GM21723 (cell line): ENCODE results near the gene SFXN5.
"Not testable (repeated sequence)": the region's sequence is repeated elsewhere in the genome, so short reads cannot be mapped to it uniquely, and the experiment has no call there.

Experiments
- ATAC-seq: cut with Tn5 transposase; IDR thresholded peaks from one replicate; pipeline ENCODE4 v1.9.1; 2021; ENCODE audit warnings: mild to moderate bottlenecking, moderate library complexity; ENCODE audit not compliant: unreplicated experiment

The SFXN5 gene

DNA sequence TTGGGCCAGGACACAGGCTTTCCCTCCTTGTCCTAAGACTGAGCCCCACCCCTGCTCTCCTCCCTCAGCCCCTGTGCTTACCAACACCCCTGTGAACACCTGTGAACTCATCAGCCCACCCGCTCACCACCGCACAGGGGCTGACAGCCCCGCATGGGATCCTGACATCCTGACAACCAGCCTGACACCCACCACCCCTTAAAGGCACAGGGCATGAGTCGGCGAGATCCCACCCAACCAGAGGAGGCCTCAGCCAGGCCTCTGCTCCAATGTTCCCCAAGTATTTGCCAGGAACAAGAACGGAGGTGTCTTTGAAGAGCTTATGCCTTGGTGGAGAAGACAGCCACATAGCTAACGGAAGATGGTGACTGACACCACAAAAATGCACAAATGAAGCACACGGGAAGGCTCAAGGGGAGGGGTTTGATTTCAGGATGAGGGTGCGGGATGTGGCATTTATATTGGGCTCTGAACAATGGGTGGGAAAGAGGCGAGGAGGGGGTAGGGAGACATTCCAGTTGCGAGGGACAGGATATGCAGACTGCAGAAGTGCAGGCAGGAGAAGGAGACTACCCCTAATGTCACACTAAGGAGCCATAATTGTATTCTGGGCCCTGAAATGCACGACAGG is 30.2 kb upstream of the SFXN5 start:
- ATAC-seq = no peak

DNA sequence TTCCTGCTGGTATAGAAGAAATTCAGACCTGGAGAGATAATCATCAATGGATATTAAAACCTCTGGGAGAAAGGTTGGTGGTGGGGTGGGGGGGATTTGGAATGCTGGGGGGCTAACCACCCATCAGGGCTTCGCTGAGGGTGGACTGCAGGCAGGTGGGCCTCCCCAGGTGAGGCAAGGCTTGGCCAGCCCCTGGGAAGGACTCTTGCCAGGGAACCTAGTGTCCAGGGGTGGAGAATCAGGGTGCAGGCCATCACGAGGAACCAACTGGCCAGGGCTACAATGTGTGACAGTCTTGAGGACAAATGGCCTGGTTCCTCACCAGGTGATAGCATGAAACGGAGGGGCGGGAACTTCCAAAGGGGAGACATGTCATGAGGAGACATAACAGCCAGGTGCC is 29.4 kb upstream of the SFXN5 start:
- no peak for ATAC-seq

DNA sequence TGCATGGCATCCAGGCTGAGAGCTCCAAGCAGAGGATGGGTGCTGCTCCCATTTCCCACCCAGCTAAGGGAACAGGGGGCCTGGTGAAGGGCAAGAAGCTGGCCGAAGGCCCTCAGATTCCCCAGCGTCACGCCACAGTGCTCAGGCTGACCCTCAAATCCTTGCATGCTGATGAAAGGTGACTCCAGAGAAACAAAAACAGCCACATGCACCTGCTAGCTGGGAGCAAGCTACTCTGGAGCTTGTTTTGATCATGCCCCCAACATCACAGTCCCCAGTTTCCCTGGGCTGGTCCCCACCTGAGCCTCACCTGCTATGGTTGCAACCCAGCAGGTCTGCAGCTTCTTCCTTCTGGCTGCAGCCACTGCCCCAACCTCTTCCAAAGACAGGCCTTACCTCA is 28.0 kb upstream of the SFXN5 start:
- ATAC-seq = no peak

GRCh38 chr2:73095910-73096309 is 24.4 kb upstream of the SFXN5 start:
- no peak for ATAC-seq

GRCh38 chr2:73093601-73094218 is 22.2 kb upstream of the SFXN5 start:
- ATAC-seq = not testable (repeated sequence)

DNA sequence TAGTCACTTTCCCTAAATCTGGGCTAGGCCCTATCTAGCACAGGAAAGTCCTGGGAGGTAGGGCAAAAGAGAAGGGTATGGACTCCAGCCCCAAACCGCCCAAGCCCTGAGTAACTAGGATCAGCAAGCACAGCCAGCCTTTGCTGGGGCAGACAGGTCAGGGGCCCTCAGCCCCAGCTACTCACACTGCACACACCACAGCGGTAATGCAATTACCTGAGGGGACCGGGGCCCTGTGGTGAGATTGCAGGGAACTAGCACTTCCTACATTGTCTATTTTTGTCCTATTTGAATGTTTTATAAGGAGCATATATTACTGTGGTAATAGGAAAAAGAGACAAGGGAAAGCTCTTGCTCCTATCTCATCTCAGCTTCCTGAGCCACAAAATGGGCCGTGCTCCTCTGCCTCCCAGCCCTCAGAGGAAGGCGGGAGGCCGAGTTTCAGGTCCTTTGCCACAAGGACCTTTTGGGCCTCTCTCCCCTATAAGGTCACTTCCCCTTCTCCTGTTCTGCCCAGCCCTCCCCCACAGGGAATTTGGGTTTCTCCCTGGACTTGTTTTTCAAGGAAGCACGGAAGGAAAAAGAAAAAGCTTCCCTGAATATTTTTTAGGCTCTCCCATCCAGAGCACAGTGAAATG is 20.8 kb upstream of the SFXN5 start:
- no peak for ATAC-seq

DNA sequence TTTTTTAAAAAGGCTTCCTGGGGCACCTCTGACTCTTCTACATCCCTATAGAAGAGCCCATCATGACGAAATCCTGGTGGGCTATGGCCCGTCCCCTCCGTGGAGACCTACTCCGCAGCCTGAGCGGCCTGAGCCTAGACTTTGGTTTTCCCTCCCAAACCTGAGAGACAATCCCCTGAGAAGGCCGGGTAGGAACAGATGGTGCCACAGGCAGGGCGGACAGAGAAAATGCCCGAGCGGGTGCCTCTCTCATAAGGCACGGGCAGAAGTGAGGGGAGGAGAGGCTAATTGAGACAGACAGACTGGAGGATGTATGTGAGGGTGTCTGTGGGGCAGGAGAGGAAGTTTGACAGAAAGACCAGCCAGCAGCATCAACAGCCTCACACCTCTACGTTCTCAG is 20.2 kb upstream of the SFXN5 start:
- no peak for ATAC-seq

GRCh38 chr2:73091164-73091563 is 19.7 kb upstream of the SFXN5 start:
- ATAC-seq = no peak

GRCh38 chr2:73089270-73090030 is 17.9 kb upstream of the SFXN5 start:
- ATAC-seq = no peak

DNA sequence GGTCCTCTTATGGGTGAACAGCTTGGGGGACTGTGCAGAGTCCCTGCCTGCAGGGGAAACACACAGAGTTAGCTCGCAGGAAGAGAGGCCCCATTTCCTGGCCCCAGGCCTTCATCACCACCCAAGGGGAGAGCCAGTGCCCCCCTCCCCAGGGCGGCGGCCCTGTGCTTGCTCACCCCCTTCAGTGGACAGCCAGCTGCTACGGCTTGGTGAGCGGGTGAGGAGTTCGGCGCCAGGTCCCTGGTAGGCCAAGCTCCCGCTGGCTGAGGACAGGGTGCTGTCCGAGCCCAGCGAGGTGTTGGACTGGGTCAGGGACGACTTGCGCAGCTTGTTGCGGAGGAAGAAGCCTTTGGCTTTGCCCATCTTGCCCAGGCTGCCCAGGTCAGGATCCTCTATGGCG is 17.2 kb upstream of the SFXN5 start:
- ATAC-seq = no peak

GRCh38 chr2:73088211-73088610 is 16.7 kb upstream of the SFXN5 start:
- ATAC-seq = no peak

DNA sequence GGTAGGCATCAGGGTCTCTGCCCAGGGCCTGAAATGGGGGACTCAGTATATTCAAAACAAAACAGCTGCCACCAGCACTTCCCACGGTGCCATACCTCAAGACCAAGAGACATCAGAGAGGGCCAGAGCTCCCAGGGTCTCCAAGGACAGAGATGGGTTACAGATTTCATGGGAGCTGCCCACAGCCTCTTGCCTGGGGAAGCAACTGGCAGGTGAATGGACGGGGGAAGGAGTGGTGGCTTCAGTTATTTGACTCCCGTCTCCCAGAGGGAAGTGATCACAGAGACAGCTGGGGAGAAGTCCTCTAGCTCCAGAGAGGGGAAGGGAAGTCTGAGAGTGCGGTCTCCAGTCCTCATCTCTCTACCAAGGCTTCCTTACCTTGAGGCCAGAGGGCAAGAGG is 15.8 kb upstream of the SFXN5 start:
- ATAC-seq = no peak

DNA sequence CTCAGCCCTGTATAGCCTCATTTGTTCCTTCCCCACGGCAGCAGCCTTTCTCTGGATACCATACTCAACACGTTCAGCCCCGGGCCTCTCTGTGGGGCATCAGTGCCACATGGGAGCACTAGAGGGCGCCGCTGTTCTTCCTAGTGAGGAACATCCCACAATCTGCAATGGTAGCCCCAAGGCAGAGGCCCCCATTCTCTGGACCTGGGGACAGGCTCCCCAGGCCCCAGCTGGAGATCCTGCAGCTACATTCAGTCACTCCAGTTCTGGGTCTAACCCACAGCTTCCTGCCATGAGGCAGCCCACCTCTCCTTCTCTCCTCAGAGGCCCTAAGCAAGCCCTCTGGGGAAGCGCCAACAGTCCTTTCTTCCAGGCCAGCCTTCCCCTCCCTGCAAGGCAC is 14.2 kb upstream of the SFXN5 start:
- peak; percentile 88 for ATAC-seq

- no peak for ATAC-seq
Observed at GRCh38 chr2:73084971-73085370, 13.5 kb upstream of the SFXN5 start.

DNA sequence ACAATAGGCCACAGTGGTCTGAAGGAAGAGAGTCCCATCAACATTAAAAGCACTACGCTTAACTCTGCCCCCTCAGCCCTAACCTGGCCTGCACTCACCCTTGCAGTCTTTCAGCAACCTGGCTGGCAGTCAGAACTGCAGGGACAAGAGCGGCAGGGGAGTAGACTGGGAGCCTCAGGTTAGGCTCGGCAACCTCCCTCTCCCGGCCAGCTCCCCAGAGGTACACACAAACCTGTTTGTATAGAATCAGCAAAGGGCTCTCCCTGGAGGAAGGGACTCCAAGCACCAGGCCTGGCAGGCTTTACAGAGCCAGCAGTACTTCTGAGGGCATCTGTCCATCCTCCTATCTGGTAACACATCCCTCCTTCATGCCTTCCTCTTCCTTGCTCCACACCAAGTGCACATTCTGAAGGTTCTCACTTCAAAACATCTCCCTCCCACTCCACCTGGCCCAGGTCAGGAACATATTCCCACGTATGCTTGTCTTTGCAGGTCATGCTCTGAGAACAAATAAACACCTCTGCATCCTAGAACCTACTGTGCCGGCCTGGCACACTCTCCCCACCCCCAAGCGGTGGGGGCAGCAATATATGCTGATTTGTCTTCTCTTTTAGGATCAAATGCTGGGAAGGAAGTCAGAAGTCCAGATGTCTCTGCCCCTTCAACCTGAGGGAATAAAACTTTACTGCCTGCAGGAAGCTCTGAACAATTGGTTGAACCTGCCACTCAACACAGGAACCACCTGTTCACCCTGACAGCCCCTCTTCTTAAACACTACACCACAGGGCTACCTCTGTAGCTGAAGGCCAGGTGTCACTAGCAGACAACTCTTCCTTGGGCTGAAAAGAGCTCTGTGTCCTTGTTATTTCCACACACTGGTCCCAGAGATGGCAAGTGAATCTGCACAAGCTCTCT is 12.6 kb upstream of the SFXN5 start:
- no peak for ATAC-seq

GRCh38 chr2:73082523-73083410 is 11.3 kb upstream of the SFXN5 start:
- no peak for ATAC-seq

GRCh38 chr2:73081181-73081671 is 9.7 kb upstream of the SFXN5 start:
- no peak for ATAC-seq

DNA sequence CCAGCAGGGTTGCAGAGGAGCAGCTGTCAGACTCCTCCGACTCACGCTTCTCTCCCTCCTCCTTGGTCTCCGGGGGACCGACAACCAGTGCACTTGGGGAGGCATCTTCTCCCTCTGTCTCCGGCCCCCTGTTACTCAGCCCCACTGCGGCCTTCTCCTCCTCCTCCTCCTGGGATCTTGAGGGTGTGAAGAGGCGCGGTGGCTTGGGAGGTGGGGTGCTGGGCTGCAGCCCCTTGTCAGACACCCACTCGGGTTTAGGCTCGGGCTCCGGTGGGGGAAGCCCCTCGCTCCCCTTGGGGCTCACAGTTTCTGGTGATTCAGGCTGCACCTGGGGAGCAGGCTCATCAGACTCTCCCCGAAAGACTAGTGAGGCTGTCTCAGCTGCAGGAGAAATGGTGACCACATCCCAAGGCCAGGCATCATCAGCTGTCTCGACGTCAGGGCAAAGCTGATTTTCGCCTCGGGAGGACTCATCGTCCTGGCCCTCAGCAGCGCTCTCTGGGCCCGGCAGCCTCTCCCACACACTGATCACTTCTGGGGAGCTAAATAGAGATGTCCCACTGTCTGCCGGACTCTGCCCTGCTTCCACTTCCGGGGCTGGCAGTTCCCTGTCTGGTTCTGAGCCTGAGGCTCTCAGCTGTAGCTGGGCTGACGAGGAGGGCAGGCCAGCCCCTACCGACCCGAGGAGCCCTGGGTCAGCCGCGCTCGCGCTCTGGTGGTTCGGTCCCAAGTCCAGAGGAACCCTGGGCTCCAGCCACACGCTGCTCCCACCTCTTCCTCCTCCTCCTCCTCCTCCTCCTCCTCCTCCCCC is 9.0 kb upstream of the SFXN5 start:
- ATAC-seq = no peak

DNA sequence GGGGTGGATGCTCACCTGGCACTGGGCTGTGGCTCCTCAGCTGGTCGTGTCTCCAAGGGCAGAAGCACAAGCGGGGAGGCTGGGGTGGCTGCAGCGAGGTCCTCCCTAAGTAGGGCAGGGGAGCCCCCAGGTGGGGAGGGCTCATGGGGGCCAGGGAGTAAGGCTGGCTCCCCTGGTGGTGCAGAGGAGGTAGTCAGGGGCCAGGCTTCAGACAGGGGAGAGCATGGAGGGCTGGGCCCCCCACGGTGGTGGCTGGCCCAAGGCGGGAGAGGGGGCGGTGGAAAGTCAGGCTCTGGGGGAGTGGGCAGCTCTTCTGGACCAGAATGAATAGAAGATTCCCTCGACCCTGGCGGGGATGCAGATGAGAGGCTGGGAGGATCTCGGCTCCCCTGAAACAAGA is 8.1 kb upstream of the SFXN5 start:
- ATAC-seq = no peak
